WTC11 (cell line): ENCODE measurements around the gene NR3C2. TPM values are rescaled to one million over a fixed set of nuclear protein-coding genes. Genes with fewer than 3 reads are reported as not detected.

Experiments
- ATAC-seq: fragments of 200-7000 bp; cut with Tn5 transposase; 2 replicates; pipeline ENCODE4 v1.10.0; 2021; ENCODE audit warnings: mild to moderate bottlenecking, moderate library complexity
- CTCF ChIA-PET: fragments of 300-600 bp; sonication (Branson Sonifier 250); formaldehyde crosslinking; loops from one replicate; lab custom pipeline; 2021; ENCODE audit warnings: antibody characterized with exemption; lab: Charles Lee
- POLR2A ChIA-PET: fragments of 350-600 bp; sonication (Branson Sonifier 250); formaldehyde crosslinking; loops from one replicate; lab custom pipeline; 2021; ENCODE audit warnings: antibody characterized with exemption; lab: Charles Lee
- DNase-seq: peaks from one replicate; pipeline ENCODE4 v3.0.0; 2021; ENCODE audit warnings: low spot score
- H3K27ac Mint-ChIP-seq: 2 replicates; pipeline ENCODE4 v1.8.0; 2021; ENCODE audit warnings: mixed read lengths
- H3K27me3 Mint-ChIP-seq: 2 replicates; pipeline ENCODE4 v1.8.0; 2021; ENCODE audit warnings: low read depth, mild to moderate bottlenecking, moderate library complexity, mixed read lengths
- H3K36me3 Mint-ChIP-seq: 2 replicates; pipeline ENCODE4 v1.8.0; 2021; ENCODE audit warnings: mixed read lengths
- H3K4me1 Mint-ChIP-seq: 2 replicates; pipeline ENCODE4 v1.8.0; 2022; ENCODE audit warnings: mixed read lengths
- H3K4me3 Mint-ChIP-seq: 2 replicates; pipeline ENCODE4 v1.8.0; 2021; ENCODE audit warnings: mild to moderate bottlenecking, moderate library complexity, mixed read lengths
- H3K9me3 Mint-ChIP-seq: 2 replicates; pipeline ENCODE4 v1.8.0; 2021; ENCODE audit warnings: mixed read lengths
- ATF1 ChIP-seq: sonication (generic); formaldehyde crosslinking; IDR thresholded peaks from 2 replicates; pipeline ENCODE4 v1.8.1; 2023; ENCODE audit warnings: mild to moderate bottlenecking, moderate library complexity, missing genetic modification reagents
- CREM ChIP-seq: sonication (generic); formaldehyde crosslinking; IDR thresholded peaks from 2 replicates; pipeline ENCODE4 v1.8.1; 2022; ENCODE audit warnings: mild to moderate bottlenecking, missing genetic modification reagents, moderate library complexity
- FOXJ3 ChIP-seq: sonication (generic); formaldehyde crosslinking; IDR thresholded peaks from 2 replicates; pipeline ENCODE4 v1.9.0; 2021; ENCODE audit warnings: missing genetic modification reagents, mild to moderate bottlenecking, borderline replicate concordance
- FOXK1 ChIP-seq: sonication (generic); formaldehyde crosslinking; IDR thresholded peaks from 2 replicates; pipeline ENCODE4 v1.8.0; 2022; ENCODE audit warnings: mild to moderate bottlenecking, moderate library complexity, missing genetic modification reagents
- GRHL2 ChIP-seq: fragments of 250-450 bp; sonication (Bioruptor Pico); IDR thresholded peaks from 2 replicates; pipeline ENCODE4 v1.8.0; 2022; ENCODE audit warnings: mild to moderate bottlenecking, moderate library complexity; ENCODE audit not compliant: insufficient replicate concordance, severe bottlenecking
- JAZF1 ChIP-seq: fragments of 250-450 bp; sonication (Bioruptor Pico); IDR thresholded peaks from 2 replicates; pipeline ENCODE4 v1.9.0; 2021; ENCODE audit warnings: moderate library complexity, mild to moderate bottlenecking, inconsistent platforms
- JUN ChIP-seq: sonication (generic); formaldehyde crosslinking; IDR thresholded peaks from 2 replicates; pipeline ENCODE4 v1.8.0; 2023; ENCODE audit warnings: mild to moderate bottlenecking, missing genetic modification reagents
- MXD4 ChIP-seq: fragments of 250-450 bp; sonication (Bioruptor Pico); IDR thresholded peaks from 2 replicates; pipeline ENCODE4 v1.8.0; 2021; ENCODE audit warnings: mild to moderate bottlenecking, moderate library complexity, borderline replicate concordance
- NFATC4 ChIP-seq: fragments of 250-450 bp; sonication (Bioruptor Pico); IDR thresholded peaks from 2 replicates; pipeline ENCODE4 v1.9.0; 2021; ENCODE audit warnings: mild to moderate bottlenecking
- NFE2L1 ChIP-seq: sonication (generic); formaldehyde crosslinking; IDR thresholded peaks from 2 replicates; pipeline ENCODE4 v1.8.1; 2023; ENCODE audit warnings: missing genetic modification reagents
- OVOL2 ChIP-seq: fragments of 250-450 bp; sonication (Bioruptor Pico); IDR thresholded peaks from 2 replicates; pipeline ENCODE4 v1.9.0; 2021; ENCODE audit warnings: mild to moderate bottlenecking, borderline replicate concordance
- SOX15 ChIP-seq: fragments of 250-450 bp; sonication (Bioruptor Pico); IDR thresholded peaks from 2 replicates; pipeline ENCODE4 v1.9.0; 2021; ENCODE audit warnings: mild to moderate bottlenecking
- TCF7 ChIP-seq: sonication (generic); formaldehyde crosslinking; IDR thresholded peaks from 2 replicates; pipeline ENCODE4 v1.8.0; 2022; ENCODE audit warnings: mild to moderate bottlenecking, low read depth, missing genetic modification reagents, moderate library complexity
- ZBTB21 ChIP-seq: sonication (generic); formaldehyde crosslinking; IDR thresholded peaks from 2 replicates; pipeline ENCODE4 v1.8.1; 2023; ENCODE audit warnings: mild to moderate bottlenecking, missing genetic modification reagents, borderline replicate concordance
- ZNF317 ChIP-seq: sonication (generic); formaldehyde crosslinking; IDR thresholded peaks from 2 replicates; pipeline ENCODE4 v1.8.1; 2023; ENCODE audit warnings: low read depth, mild to moderate bottlenecking, moderate library complexity, missing genetic modification reagents, borderline replicate concordance
- total RNA-seq: library from RNA; stranded (reverse); gene quantifications from 3 replicates; pipeline ENCODE4 v1.2.3, GENCODE V29; 2021
- TF ChIP-seq, protein P1 (sequence below): fragments of 250-450 bp; sonication (Bioruptor Pico); IDR thresholded peaks from 2 replicates; pipeline ENCODE4 v1.9.0; 2021; ENCODE audit warnings: mild to moderate bottlenecking
- TF ChIP-seq, protein P2 (sequence below): sonication (generic); formaldehyde crosslinking; IDR thresholded peaks from 2 replicates; pipeline ENCODE4 v1.8.1; 2023; ENCODE audit warnings: mild to moderate bottlenecking, moderate library complexity, missing genetic modification reagents
- TF ChIP-seq, protein P3 (sequence below): sonication (generic); formaldehyde crosslinking; IDR thresholded peaks from 2 replicates; pipeline ENCODE4 v1.8.1; 2022; ENCODE audit warnings: missing genetic modification reagents, borderline replicate concordance
- TF ChIP-seq, protein P4 (sequence below): sonication (generic); formaldehyde crosslinking; IDR thresholded peaks from 2 replicates; pipeline ENCODE4 v1.8.1; 2022; ENCODE audit warnings: low read depth, missing genetic modification reagents, borderline replicate concordance
- TF ChIP-seq, protein P5 (sequence below): sonication (generic); formaldehyde crosslinking; IDR thresholded peaks from 2 replicates; pipeline ENCODE4 v1.8.0; 2022; ENCODE audit warnings: mild to moderate bottlenecking, missing genetic modification reagents
- TF ChIP-seq, protein P6 (sequence below): fragments of 250-450 bp; sonication (Bioruptor Pico); IDR thresholded peaks from 2 replicates; pipeline ENCODE4 v1.9.0; 2021; ENCODE audit warnings: moderate library complexity, mild to moderate bottlenecking, inconsistent platforms, borderline replicate concordance
- TF ChIP-seq, protein P7 (sequence below): sonication (generic); formaldehyde crosslinking; IDR thresholded peaks from 2 replicates; pipeline ENCODE4 v1.8.1; 2023; ENCODE audit warnings: mild to moderate bottlenecking, missing genetic modification reagents

NR3C2 gene
- total RNA-seq, 1 experiment from 2014 or later = 2.8 TPM

DNA sequence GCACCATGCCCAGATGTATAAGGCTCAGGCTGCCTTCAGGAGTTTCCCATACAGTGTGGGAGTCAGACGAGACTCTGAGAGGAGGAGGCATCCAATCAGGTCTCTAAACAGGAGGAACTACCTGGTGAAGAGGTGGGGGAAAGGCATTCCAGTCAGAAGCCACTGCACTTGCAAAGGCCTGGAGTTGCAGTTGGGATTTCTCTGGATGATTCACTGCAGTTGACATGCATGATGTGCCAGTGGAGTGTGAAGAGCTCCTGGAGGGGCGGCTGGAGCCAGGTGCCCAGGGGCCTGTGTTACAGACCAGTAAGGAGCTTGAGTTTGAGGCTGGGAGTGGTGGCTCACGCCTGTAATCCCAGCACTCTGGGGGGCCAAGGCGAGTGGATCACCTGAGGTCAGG lies 371.2 kb downstream of the NR3C2 start (continued):
- TF ChIP-seq, protein P1, sequence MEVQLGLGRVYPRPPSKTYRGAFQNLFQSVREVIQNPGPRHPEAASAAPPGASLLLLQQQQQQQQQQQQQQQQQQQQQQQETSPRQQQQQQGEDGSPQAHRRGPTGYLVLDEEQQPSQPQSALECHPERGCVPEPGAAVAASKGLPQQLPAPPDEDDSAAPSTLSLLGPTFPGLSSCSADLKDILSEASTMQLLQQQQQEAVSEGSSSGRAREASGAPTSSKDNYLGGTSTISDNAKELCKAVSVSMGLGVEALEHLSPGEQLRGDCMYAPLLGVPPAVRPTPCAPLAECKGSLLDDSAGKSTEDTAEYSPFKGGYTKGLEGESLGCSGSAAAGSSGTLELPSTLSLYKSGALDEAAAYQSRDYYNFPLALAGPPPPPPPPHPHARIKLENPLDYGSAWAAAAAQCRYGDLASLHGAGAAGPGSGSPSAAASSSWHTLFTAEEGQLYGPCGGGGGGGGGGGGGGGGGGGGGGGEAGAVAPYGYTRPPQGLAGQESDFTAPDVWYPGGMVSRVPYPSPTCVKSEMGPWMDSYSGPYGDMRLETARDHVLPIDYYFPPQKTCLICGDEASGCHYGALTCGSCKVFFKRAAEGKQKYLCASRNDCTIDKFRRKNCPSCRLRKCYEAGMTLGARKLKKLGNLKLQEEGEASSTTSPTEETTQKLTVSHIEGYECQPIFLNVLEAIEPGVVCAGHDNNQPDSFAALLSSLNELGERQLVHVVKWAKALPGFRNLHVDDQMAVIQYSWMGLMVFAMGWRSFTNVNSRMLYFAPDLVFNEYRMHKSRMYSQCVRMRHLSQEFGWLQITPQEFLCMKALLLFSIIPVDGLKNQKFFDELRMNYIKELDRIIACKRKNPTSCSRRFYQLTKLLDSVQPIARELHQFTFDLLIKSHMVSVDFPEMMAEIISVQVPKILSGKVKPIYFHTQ (CRISPR knock-in tag) = no peak
- TF ChIP-seq ATF1 (CRISPR knock-in tag) = no peak
- no peak for TF ChIP-seq TCF7 (CRISPR knock-in tag)

DNA sequence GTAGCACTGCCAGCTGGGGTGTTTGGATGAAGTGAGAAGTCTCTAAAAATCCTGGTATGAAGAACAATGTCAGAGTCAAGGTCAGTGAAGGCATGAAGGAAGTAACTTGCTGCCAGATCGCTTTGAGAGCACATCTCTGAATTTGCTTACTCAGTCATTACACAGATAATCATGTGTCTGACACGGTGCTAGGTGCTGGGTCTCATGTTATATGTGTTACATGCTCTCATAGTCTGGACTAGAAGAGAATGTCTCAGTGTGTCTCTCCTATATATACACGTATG lies 372.4 kb downstream of the NR3C2 start:
- H3K27me3 Mint-ChIP-seq = peaks cover 4% of the 10 kb centered on the region; the same call in 1 of the 2 replicates
- CTCF ChIA-PET = no interaction called here
- peaks cover 18% of the 10 kb centered on the region for H3K9me3 Mint-ChIP-seq
- DNase-seq (no peak), ATAC-seq (no peak)
- H3K27ac Mint-ChIP-seq = no peak overlapping the region
- POLR2A ChIA-PET = no interaction called here
- peaks cover 27% of the 10 kb centered on the region for H3K4me1 Mint-ChIP-seq
- TF ChIP-seq, protein P2, sequence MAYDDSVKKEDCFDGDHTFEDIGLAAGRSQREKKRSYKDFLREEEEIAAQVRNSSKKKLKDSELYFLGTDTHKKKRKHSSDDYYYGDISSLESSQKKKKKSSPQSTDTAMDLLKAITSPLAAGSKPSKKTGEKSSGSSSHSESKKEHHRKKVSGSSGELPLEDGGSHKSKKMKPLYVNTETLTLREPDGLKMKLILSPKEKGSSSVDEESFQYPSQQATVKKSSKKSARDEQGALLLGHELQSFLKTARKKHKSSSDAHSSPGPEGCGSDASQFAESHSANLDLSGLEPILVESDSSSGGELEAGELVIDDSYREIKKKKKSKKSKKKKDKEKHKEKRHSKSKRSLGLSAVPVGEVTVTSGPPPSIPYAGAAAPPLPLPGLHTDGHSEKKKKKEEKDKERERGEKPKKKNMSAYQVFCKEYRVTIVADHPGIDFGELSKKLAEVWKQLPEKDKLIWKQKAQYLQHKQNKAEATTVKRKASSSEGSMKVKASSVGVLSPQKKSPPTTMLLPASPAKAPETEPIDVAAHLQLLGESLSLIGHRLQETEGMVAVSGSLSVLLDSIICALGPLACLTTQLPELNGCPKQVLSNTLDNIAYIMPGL (CRISPR knock-in tag) = no peak
- no peak for TF ChIP-seq JAZF1 (CRISPR knock-in tag)
- no peak for TF ChIP-seq MXD4 (CRISPR knock-in tag)
- TF ChIP-seq ZNF317 = no peak
- TF ChIP-seq FOXK1 (CRISPR knock-in tag) = no peak
- TF ChIP-seq, protein P3, sequence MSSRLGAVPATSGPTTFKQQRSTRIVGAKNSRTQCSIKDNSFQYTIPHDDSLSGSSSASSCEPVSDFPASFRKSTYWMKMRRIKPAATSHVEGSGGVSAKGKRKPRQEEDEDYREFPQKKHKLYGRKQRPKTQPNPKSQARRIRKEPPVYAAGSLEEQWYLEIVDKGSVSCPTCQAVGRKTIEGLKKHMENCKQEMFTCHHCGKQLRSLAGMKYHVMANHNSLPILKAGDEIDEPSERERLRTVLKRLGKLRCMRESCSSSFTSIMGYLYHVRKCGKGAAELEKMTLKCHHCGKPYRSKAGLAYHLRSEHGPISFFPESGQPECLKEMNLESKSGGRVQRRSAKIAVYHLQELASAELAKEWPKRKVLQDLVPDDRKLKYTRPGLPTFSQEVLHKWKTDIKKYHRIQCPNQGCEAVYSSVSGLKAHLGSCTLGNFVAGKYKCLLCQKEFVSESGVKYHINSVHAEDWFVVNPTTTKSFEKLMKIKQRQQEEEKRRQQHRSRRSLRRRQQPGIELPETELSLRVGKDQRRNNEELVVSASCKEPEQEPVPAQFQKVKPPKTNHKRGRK (CRISPR knock-in tag) = no peak
- no peak for TF ChIP-seq NFATC4 (CRISPR knock-in tag)
- no peak for TF ChIP-seq CREM
- TF ChIP-seq FOXJ3 = no peak
- TF ChIP-seq, protein P4, sequence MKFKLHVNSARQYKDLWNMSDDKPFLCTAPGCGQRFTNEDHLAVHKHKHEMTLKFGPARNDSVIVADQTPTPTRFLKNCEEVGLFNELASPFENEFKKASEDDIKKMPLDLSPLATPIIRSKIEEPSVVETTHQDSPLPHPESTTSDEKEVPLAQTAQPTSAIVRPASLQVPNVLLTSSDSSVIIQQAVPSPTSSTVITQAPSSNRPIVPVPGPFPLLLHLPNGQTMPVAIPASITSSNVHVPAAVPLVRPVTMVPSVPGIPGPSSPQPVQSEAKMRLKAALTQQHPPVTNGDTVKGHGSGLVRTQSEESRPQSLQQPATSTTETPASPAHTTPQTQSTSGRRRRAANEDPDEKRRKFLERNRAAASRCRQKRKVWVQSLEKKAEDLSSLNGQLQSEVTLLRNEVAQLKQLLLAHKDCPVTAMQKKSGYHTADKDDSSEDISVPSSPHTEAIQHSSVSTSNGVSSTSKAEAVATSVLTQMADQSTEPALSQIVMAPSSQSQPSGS (CRISPR knock-in tag) = no peak
- peaks cover 23% of the 10 kb centered on the region for H3K36me3 Mint-ChIP-seq
- no peak overlapping the region for H3K4me3 Mint-ChIP-seq

DNA sequence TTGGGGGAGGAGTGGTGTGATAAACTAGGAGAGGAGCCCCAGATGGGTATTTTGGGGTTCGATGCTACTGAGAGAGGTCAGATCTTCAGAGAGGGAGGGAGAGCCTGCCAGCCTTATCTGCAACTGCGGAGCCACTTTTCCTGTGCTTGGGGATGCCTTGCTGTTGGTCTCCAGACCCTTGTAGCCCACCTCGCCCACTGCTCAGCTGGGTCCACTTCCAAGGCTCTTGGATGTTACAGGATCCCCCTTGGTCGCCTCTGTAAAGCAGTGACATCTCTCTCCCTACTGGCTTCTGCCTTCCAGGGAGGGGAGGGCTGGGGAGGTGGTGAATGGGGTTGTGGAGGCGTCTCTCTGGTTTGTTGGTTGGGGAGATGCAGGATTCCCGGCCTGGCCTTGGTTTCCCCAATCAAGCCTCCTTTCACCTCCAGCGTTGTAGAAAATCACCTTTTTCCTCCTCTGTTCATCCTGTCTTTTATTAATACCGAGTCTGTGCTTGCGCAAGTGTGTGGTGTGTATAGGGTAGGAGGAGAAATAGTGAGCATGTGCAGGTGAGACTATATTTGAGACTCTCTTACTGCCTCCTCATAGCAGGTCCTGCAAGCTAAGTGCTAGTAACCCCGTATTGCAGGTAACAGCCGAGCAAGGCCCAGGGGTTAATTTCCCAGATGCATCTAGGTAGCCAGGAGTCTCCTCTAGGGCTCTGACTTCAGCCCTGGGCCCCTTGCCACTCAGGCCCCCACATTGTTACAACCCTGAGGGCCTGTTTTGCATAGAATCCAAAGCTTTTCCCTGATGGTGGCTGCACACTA lies 372.9 kb downstream of the NR3C2 start:
- CTCF ChIA-PET = no interaction called here
- Mint-ChIP-seq H3K36me3 (peaks cover 17% of the 10 kb centered on the region), H3K9me3 (peaks cover 12% of the 10 kb centered on the region)
- TF ChIP-seq JUN (no peak), OVOL2 (CRISPR knock-in tag) (no peak), FOXJ3 (no peak), GRHL2 (CRISPR knock-in tag) (no peak), NFE2L1 (CRISPR knock-in tag) (no peak), SOX15 (no peak), ZBTB21 (CRISPR knock-in tag) (no peak)
- TF ChIP-seq, protein P5, sequence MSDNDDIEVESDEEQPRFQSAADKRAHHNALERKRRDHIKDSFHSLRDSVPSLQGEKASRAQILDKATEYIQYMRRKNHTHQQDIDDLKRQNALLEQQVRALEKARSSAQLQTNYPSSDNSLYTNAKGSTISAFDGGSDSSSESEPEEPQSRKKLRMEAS (CRISPR knock-in tag) = no peak
- TF ChIP-seq, protein P6, sequence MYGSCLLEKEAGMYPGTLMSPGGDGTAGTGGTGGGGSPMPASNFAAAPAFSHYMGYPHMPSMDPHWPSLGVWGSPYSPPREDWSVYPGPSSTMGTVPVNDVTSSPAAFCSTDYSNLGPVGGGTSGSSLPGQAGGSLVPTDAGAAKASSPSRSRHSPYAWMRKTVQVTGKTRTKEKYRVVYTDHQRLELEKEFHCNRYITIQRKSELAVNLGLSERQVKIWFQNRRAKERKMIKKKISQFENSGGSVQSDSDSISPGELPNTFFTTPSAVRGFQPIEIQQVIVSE (CRISPR knock-in tag) = no peak
- TF ChIP-seq, protein P7, sequence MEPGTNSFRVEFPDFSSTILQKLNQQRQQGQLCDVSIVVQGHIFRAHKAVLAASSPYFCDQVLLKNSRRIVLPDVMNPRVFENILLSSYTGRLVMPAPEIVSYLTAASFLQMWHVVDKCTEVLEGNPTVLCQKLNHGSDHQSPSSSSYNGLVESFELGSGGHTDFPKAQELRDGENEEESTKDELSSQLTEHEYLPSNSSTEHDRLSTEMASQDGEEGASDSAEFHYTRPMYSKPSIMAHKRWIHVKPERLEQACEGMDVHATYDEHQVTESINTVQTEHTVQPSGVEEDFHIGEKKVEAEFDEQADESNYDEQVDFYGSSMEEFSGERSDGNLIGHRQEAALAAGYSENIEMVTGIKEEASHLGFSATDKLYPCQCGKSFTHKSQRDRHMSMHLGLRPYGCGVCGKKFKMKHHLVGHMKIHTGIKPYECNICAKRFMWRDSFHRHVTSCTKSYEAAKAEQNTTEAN = no peak
- TF ChIP-seq, all 79 proteins: peak for 0
- Mint-ChIP-seq H3K27ac (no peak overlapping the region), H3K4me3 (no peak overlapping the region), H3K27me3 (0 out of 2 replicates have a peak, but pooled peaks cover under 1% of the 10 kb centered on the region), H3K4me1 (peaks cover 28% of the 10 kb centered on the region)
- DNase-seq (no peak), ATAC-seq (no peak)
- POLR2A ChIA-PET = interaction anchor here (0.5 kb wide), 1 partner anchor 374 kb away, joined by 3 read pairs; no protein-coding TSS in a partner anchor
